ENCODE measurements around the gene RGS10.

RGS10 gene

GRCh38 chr10:119542988-119543813, 682 bp upstream of the RGS10 start (continued):
- TF ChIP-seq, protein P1, sequence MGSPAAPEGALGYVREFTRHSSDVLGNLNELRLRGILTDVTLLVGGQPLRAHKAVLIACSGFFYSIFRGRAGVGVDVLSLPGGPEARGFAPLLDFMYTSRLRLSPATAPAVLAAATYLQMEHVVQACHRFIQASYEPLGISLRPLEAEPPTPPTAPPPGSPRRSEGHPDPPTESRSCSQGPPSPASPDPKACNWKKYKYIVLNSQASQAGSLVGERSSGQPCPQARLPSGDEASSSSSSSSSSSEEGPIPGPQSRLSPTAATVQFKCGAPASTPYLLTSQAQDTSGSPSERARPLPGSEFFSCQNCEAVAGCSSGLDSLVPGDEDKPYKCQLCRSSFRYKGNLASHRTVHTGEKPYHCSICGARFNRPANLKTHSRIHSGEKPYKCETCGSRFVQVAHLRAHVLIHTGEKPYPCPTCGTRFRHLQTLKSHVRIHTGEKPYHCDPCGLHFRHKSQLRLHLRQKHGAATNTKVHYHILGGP (tag by site-specific recombination; IDR thresholded peaks at IDR 0.05): no peak
- TF ChIP-seq, protein P2, sequence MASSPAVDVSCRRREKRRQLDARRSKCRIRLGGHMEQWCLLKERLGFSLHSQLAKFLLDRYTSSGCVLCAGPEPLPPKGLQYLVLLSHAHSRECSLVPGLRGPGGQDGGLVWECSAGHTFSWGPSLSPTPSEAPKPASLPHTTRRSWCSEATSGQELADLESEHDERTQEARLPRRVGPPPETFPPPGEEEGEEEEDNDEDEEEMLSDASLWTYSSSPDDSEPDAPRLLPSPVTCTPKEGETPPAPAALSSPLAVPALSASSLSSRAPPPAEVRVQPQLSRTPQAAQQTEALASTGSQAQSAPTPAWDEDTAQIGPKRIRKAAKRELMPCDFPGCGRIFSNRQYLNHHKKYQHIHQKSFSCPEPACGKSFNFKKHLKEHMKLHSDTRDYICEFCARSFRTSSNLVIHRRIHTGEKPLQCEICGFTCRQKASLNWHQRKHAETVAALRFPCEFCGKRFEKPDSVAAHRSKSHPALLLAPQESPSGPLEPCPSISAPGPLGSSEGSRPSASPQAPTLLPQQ (tag by site-specific recombination; IDR thresholded peaks at IDR 0.05): peak; percentile 64
- TF ChIP-seq ZBTB21 (tag by site-specific recombination; IDR thresholded peaks at IDR 0.05): no peak
- no peak for TF ChIP-seq ZNF266 (tag by site-specific recombination; IDR thresholded peaks at IDR 0.05; ENCODE audit: low read depth)
- peak; percentile 51; the same call in 1 of the 2 replicates for TF ChIP-seq ZSCAN30 (tag by site-specific recombination; IDR thresholded peaks at IDR 0.05)
- no peak for TF ChIP-seq ZNF561 (tag by site-specific recombination; IDR thresholded peaks at IDR 0.05; ENCODE audit: borderline replicate concordance)
- TF ChIP-seq RBAK (tag by site-specific recombination; IDR thresholded peaks at IDR 0.05): no peak
- no peak for TF ChIP-seq ZNF18 (tag by site-specific recombination; IDR thresholded peaks at IDR 0.05)
- TF ChIP-seq AEBP2 (tag by site-specific recombination; IDR thresholded peaks at IDR 0.05; ENCODE audit: borderline replicate concordance): no peak
- TF ChIP-seq ZNF830 (tag by site-specific recombination; IDR thresholded peaks at IDR 0.05; ENCODE audit: low read depth): no peak
- TF ChIP-seq ZNF157 (tag by site-specific recombination; IDR thresholded peaks at IDR 0.05): no peak
- TF ChIP-seq ELK4 (IDR thresholded peaks at IDR 0.05; ENCODE audit: borderline replicate concordance, low read depth, low read length): no peak
- TF ChIP-seq ZNF133 (tag by site-specific recombination; IDR thresholded peaks at IDR 0.05): no peak; the same call in 1 of the 2 replicates
- no peak for TF ChIP-seq ZNF843 (tag by site-specific recombination; IDR thresholded peaks at IDR 0.05)
- no peak for TF ChIP-seq ZNF239 (tag by site-specific recombination; IDR thresholded peaks at IDR 0.05)
- TF ChIP-seq ZNF660 (tag by site-specific recombination; IDR thresholded peaks at IDR 0.05): peak; percentile 27; the same call in 1 of the 2 replicates
- no peak for TF ChIP-seq ZNF155 (tag by site-specific recombination; IDR thresholded peaks at IDR 0.05)
- no peak; the same call in 1 of the 2 replicates for TF ChIP-seq YY1 (tag by site-specific recombination; IDR thresholded peaks at IDR 0.05)
- no peak for TF ChIP-seq ZNF777 (tag by site-specific recombination; IDR thresholded peaks at IDR 0.05; ENCODE audit: borderline replicate concordance)
- no peak for TF ChIP-seq ZFP41 (tag by site-specific recombination; IDR thresholded peaks at IDR 0.05; ENCODE audit: borderline replicate concordance)
- TF ChIP-seq, protein P3, sequence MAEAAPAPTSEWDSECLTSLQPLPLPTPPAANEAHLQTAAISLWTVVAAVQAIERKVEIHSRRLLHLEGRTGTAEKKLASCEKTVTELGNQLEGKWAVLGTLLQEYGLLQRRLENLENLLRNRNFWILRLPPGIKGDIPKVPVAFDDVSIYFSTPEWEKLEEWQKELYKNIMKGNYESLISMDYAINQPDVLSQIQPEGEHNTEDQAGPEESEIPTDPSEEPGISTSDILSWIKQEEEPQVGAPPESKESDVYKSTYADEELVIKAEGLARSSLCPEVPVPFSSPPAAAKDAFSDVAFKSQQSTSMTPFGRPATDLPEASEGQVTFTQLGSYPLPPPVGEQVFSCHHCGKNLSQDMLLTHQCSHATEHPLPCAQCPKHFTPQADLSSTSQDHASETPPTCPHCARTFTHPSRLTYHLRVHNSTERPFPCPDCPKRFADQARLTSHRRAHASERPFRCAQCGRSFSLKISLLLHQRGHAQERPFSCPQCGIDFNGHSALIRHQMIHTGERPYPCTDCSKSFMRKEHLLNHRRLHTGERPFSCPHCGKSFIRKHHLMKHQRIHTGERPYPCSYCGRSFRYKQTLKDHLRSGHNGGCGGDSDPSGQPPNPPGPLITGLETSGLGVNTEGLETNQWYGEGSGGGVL (tag by site-specific recombination; IDR thresholded peaks at IDR 0.05): no peak
- no peak for TF ChIP-seq HOXC10 (CRISPR knock-in tag; IDR thresholded peaks at IDR 0.05)
- no peak for TF ChIP-seq ZNF202 (tag by site-specific recombination; IDR thresholded peaks at IDR 0.05; ENCODE audit: borderline replicate concordance)
- no peak for TF ChIP-seq ZNF121 (tag by site-specific recombination; IDR thresholded peaks at IDR 0.05)
- TF ChIP-seq KLF7 (tag by site-specific recombination; IDR thresholded peaks at IDR 0.05; ENCODE audit: borderline replicate concordance): no peak; the same call in 1 of the 2 replicates
- TF ChIP-seq ZBTB1 (tag by site-specific recombination; IDR thresholded peaks at IDR 0.05): no peak
- TF ChIP-seq ZNF24 (tag by site-specific recombination; IDR thresholded peaks at IDR 0.05): no peak

All from HEK293 (cell line).